MCF 10A (cell line): ENCODE measurements around the gene KCNG4. TPM values are rescaled to one million over a fixed set of nuclear protein-coding genes. Genes with fewer than 3 reads are reported as not detected.

Experiments used
- BruUV-seq: library from RNA; stranded (reverse); fragments of 400-500 nt; replicated peaks from 2 replicates; lab custom pipeline; 2021; lab: Mats Ljungman, UMichigan
- CTCF ChIA-PET: fragments of 300-600 bp; sonication (Branson Sonifier 250); formaldehyde crosslinking; extraction: SDS; loops from one replicate; lab custom pipeline; 2021; ENCODE audit warnings: antibody characterized with exemption, inconsistent platforms; lab: Yijun Ruan, JAX
- POLR2A ChIA-PET: fragments of 300-600, 350-650 bp; sonication (Branson Sonifier 250); formaldehyde crosslinking; extraction: SDS; loops from one replicate; lab custom pipeline; 2020; ENCODE audit warnings: antibody characterized with exemption, inconsistent platforms; lab: Yijun Ruan, JAX
- DNase-seq: peaks from one replicate; pipeline ENCODE4 v3.0.0-alpha.2; 2018; ENCODE audit not compliant: unreplicated experiment
- H3K27ac Mint-ChIP-seq: one replicate; pipeline ENCODE4 v1.8.0; 2022; ENCODE audit warnings: mild to moderate bottlenecking, low read depth, mixed read lengths; ENCODE audit not compliant: unreplicated experiment
- H3K27me3 Mint-ChIP-seq: one replicate; pipeline ENCODE4 v1.8.0; 2022; ENCODE audit warnings: mixed read lengths; ENCODE audit not compliant: insufficient read depth, unreplicated experiment
- H3K36me3 Mint-ChIP-seq: one replicate; pipeline ENCODE4 v1.8.0; 2022; ENCODE audit warnings: mild to moderate bottlenecking, moderate library complexity, mixed read lengths; ENCODE audit not compliant: insufficient read depth, unreplicated experiment
- H3K4me1 Mint-ChIP-seq: one replicate; pipeline ENCODE4 v1.8.0; 2022; ENCODE audit warnings: mixed read lengths; ENCODE audit not compliant: insufficient read depth, unreplicated experiment
- H3K4me3 Mint-ChIP-seq: one replicate; pipeline ENCODE4 v1.8.0; 2022; ENCODE audit warnings: mild to moderate bottlenecking, moderate library complexity, mixed read lengths; ENCODE audit not compliant: unreplicated experiment
- H3K9me3 Mint-ChIP-seq: one replicate; pipeline ENCODE4 v1.8.0; 2022; ENCODE audit warnings: mixed read lengths; ENCODE audit not compliant: unreplicated experiment
- intact Hi-C: fragments of 100-400 bp; cut with micrococcal nuclease; formaldehyde crosslinking; loops from 2 replicates; pipeline ENCODE4 v1.14.1; 2022
- total RNA-seq: library from RNA; stranded (reverse); gene quantifications from 2 replicates; pipeline ENCODE4 v1.2.3, GENCODE V29; 2022
- TF ChIP-seq, protein P1 (sequence below): fragments of 200-600 bp; IDR thresholded peaks from one replicate; pipeline ENCODE4 v1.8.0; 2022; ENCODE audit warnings: antibody characterized with exemption, mild to moderate bottlenecking; ENCODE audit not compliant: unreplicated experiment

The KCNG4 gene
- total RNA-seq, 1 experiment from 2014 or later = not detected

DNA sequence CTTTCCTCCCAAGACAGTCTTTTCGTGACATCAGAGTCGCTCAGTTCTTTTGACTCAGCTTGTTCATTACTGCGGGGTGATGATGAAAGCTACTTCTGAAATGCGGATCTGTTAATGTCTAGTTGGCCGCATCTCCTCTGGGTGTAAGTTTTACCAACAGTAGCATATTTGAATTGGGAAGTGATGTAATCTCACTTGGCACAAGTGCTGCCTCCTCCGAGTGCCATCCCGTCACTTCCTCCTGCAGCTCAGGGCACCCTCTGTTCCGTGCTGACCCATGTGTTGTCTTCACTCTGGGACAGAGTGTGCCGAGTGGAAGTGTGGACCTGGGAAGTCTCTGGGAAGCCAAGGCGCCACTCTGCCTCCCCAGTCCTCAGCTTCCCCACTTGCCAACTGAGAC is 40.0 kb downstream of the KCNG4 start:
- TF ChIP-seq, protein P1, sequence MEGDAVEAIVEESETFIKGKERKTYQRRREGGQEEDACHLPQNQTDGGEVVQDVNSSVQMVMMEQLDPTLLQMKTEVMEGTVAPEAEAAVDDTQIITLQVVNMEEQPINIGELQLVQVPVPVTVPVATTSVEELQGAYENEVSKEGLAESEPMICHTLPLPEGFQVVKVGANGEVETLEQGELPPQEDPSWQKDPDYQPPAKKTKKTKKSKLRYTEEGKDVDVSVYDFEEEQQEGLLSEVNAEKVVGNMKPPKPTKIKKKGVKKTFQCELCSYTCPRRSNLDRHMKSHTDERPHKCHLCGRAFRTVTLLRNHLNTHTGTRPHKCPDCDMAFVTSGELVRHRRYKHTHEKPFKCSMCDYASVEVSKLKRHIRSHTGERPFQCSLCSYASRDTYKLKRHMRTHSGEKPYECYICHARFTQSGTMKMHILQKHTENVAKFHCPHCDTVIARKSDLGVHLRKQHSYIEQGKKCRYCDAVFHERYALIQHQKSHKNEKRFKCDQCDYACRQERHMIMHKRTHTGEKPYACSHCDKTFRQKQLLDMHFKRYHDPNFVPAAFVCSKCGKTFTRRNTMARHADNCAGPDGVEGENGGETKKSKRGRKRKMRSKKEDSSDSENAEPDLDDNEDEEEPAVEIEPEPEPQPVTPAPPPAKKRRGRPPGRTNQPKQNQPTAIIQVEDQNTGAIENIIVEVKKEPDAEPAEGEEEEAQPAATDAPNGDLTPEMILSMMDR = no peak
- peak; percentile 74 for DNase-seq
- intact Hi-C loops = no loop called here
- Mint-ChIP-seq H3K4me1 (peaks cover 19% of the 10 kb centered on the region), H3K27me3 (no peaks in the 10 kb centered on the region), H3K4me3 (no peak overlapping the region), H3K36me3 (no peaks in the 10 kb centered on the region), H3K9me3 (no peaks in the 10 kb centered on the region), H3K27ac (no peak overlapping the region)
- BruUV-seq = no TSS peak
- POLR2A ChIA-PET = no interaction called here
- CTCF ChIA-PET = interaction anchor here (1.0 to 1.2 kb wide), 3 partner anchors 13 to 116 kb away, joined by 3 to 4 read pairs (median 4); partner anchors contain the start of gene TAF1C

DNA sequence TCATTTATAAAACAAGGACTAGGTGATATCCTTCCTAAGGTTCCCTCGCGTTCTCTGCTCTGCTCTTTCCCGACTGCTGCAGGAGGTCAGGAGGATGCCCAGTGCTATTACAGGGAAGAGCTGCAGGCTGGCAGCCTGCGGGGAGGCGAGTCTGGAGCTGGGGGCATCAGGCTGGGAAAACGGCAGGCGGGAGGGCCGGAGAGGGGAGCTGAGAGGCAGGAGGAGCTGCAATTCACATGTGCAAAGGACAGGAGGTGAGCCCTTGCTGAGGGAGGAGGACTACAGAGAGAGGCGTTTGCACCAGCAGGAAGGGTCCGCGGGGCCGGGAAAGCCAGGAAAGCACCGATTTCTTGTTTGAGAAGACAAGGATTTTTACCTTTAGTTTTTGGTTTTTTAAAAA is 40.7 kb downstream of the KCNG4 start:
- no TSS peak for BruUV-seq
- no peak overlapping the region for H3K4me3 Mint-ChIP-seq
- H3K27ac Mint-ChIP-seq = no peak overlapping the region
- no peaks in the 10 kb centered on the region for H3K27me3 Mint-ChIP-seq
- ChIA-PET POLR2A (interaction anchor here (0.7 to 1.3 kb wide), 2 partner anchors 22 to 82 kb away, joined by 3 read pairs; partner anchors contain the start of gene MBTPS1), CTCF (interaction anchor here (0.6 to 1.2 kb wide), 3 partner anchors 12 to 178 kb away, joined by 3 to 4 read pairs (median 4); partner anchors contain the start of gene TAF1C)
- peaks cover 19% of the 10 kb centered on the region for H3K4me1 Mint-ChIP-seq
- H3K36me3 Mint-ChIP-seq = no peaks in the 10 kb centered on the region
- intact Hi-C loops = no loop called here
- DNase-seq = no peak
- H3K9me3 Mint-ChIP-seq = no peaks in the 10 kb centered on the region
- TF ChIP-seq, protein P1 = no peak

DNA sequence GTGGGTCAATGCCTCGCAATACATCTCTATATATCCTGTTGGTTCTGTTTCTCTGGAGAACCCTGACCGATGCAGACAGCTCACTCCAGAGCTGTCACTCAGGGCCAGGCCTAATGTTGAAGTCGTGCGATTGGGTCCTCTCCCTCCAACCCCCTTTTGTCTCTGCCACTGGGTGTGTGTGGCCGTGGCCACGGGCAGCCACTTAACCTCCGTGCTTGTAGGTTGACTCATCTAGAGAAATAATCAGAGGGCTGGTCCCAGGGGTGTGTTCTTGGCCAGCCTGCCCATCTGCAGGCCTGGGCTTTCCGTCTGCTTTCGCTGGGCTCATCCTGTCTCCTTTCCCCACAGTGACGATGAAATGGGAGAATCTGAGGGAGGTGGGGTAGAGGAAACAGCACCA is 41.4 kb downstream of the KCNG4 start:
- POLR2A ChIA-PET = interaction anchor here (0.5 to 1.3 kb wide), 2 partner anchors 27 to 81 kb away, joined by 3 read pairs; partner anchors contain the start of gene MBTPS1
- H3K4me3 Mint-ChIP-seq = no peak overlapping the region
- H3K36me3 Mint-ChIP-seq = no peaks in the 10 kb centered on the region
- intact Hi-C loops = no loop called here
- BruUV-seq = no TSS peak
- H3K4me1 Mint-ChIP-seq = peaks cover 19% of the 10 kb centered on the region
- H3K9me3 Mint-ChIP-seq = no peaks in the 10 kb centered on the region
- TF ChIP-seq, protein P1 = no peak
- CTCF ChIA-PET = interaction anchor here (0.6 kb wide), 1 partner anchor 179 kb away, joined by 3 read pairs; no protein-coding TSS in a partner anchor
- H3K27ac Mint-ChIP-seq = peak overlapping the region; percentile 4
- H3K27me3 Mint-ChIP-seq = no peaks in the 10 kb centered on the region
- peak; percentile 67 for DNase-seq

DNA sequence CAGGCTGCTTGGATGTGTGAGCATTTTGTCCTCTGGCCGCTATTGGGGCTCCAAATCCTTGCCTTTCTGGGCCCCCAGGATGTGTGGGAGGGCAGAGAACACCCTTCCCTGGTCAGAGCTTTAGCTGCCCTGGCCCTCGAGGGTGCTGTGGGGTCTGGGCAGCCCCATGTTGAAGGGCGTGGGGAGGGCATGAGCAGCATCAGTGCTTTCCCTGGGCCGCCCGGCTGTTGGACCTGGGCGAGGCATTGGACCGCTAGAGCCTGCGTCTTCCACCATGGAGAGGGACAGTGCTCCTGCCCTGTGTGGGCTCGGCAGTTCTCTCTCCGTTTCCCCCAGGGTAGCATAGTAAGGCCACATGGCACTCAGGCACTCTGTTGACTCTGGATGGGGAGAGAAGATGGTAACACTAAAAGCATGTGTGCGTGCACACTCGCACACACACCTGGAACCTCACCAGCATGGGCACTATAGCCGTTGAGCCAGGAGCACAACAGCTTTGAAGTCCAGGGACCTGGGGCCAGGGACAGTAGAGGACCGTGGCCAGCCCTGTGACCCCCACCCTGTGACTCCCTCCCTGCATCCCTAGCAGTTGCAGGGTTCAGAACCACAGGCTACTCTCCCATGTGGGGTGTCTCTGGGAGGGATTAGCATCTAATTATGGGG is 42.2 kb downstream of the KCNG4 start:
- POLR2A ChIA-PET = interaction anchor here (0.6 kb wide), 1 partner anchor 23 kb away, joined by 3 read pairs; no protein-coding TSS in a partner anchor
- no peaks in the 10 kb centered on the region for H3K27me3 Mint-ChIP-seq
- no peaks in the 10 kb centered on the region for H3K9me3 Mint-ChIP-seq
- no peak overlapping the region for H3K4me3 Mint-ChIP-seq
- TF ChIP-seq, protein P1 = no peak
- H3K4me1 Mint-ChIP-seq = peaks cover 19% of the 10 kb centered on the region
- H3K27ac Mint-ChIP-seq = no peak overlapping the region
- H3K36me3 Mint-ChIP-seq = no peaks in the 10 kb centered on the region
- DNase-seq = no peak
- intact Hi-C loops = no loop called here
- CTCF ChIA-PET = interaction anchor here (2.2 kb wide), 1 partner anchor 11 kb away, joined by 7 read pairs; the partner anchor contains the start of gene TAF1C
- no TSS peak for BruUV-seq
